Activated T-cell treated with anti-CD3 and anti-CD28 coated beads, Interleukin-2, amount 50 U/mL, for 4 hours (primary cell): ENCODE results near the gene NCR3LG1. TPM values are rescaled to one million over a fixed set of nuclear protein-coding genes. Genes with fewer than 3 reads are reported as not detected.
"Not testable (repeated sequence)": the region's sequence is repeated elsewhere in the genome, so short reads cannot be mapped to it uniquely, and the experiment has no call there.

Source experiments
- ATAC-seq, 2 donors: fragments of 200-7000 bp; cut with Tn5 transposase; one replicate each; pipeline ENCODE4 v1.10.0; 2021
- DNase-seq: peaks from one replicate; pipeline ENCODE4 v3.0.0-alpha.2; 2020
- H3K27me3 Mint-ChIP-seq: one replicate; pipeline ENCODE4 v1.8.0; 2021; ENCODE audit warnings: low read depth, mixed read lengths
- H3K36me3 Mint-ChIP-seq: one replicate; pipeline ENCODE4 v1.8.0; 2022; ENCODE audit warnings: mixed read lengths; ENCODE audit not compliant: insufficient read depth
- H3K4me1 Mint-ChIP-seq: one replicate; pipeline ENCODE4 v1.8.0; 2021; ENCODE audit warnings: low read depth, mixed read lengths
- H3K4me3 Mint-ChIP-seq: one replicate; pipeline ENCODE4 v1.8.0; 2021; ENCODE audit warnings: mild to moderate bottlenecking, moderate library complexity, mixed read lengths
- H3K9me3 Mint-ChIP-seq: one replicate; pipeline ENCODE4 v1.8.0; 2021; ENCODE audit warnings: mixed read lengths
- total RNA-seq, 3 donors: library from RNA; stranded (reverse); gene quantifications; one replicate each; pipeline ENCODE4 v1.2.1, GENCODE V29; 2021

The NCR3LG1 gene
- total RNA-seq, 3 donors from 2014 or later = 3.2 to 4.2 (median 3.4) TPM

- ATAC-seq (no peak), DNase-seq (no peak)
- no peak overlapping the region for H3K4me3 Mint-ChIP-seq
- no peaks in the 10 kb centered on the region for H3K36me3 Mint-ChIP-seq
- H3K9me3 Mint-ChIP-seq = no peaks in the 10 kb centered on the region
- H3K27me3 Mint-ChIP-seq = peaks cover 11% of the 10 kb centered on the region
- H3K4me1 Mint-ChIP-seq = no peaks in the 10 kb centered on the region
These were observed 72.1 kb downstream of the NCR3LG1 start for GRCh38 chr11:17423533-17424310.

GRCh38 chr11:17426233-17426632, 74.6 kb downstream of the NCR3LG1 start:
- not testable (repeated sequence) for H3K4me1 Mint-ChIP-seq, H3K4me3 Mint-ChIP-seq, DNase-seq, H3K36me3 Mint-ChIP-seq, H3K9me3 Mint-ChIP-seq, ATAC-seq
- peaks cover 11% of the 10 kb centered on the region for H3K27me3 Mint-ChIP-seq

Other genes with a start within 250 kb of the NCR3LG1 start
- gene PIK3C2A, start 143.8 kb upstream of the NCR3LG1 start, total RNA-seq = 10 to 100 TPM; 22.9 to 25.3 (median 23.9) TPM
- 10 to 100 TPM; 18.5 to 22.3 (median 19.6) TPM for gene NUCB2, start 75.1 kb upstream of the NCR3LG1 start, total RNA-seq
- under 1 TPM; 0.60 to 0.95 (median 0.68) TPM for gene KCNJ11, start 36.9 kb downstream of the NCR3LG1 start, total RNA-seq
- not detected for gene ABCC8, start 125.0 kb downstream of the NCR3LG1 start, total RNA-seq
- gene USH1C, start 192.6 kb downstream of the NCR3LG1 start, total RNA-seq = not detected
- not detected for gene OTOG, start 195.5 kb downstream of the NCR3LG1 start, total RNA-seq